Thoracic aorta (tissue), 2 donors: Measurements from ENCODE around the gene GNAL. TPM values are rescaled to one million over a fixed set of nuclear protein-coding genes. Genes with fewer than 3 reads are reported as not detected.

Experiments
- ATAC-seq: fragments of 150-250 bp; one replicate; pipeline ENCODE4 v1.8.0; 2017; ENCODE audit warnings: low read depth; ENCODE audit not compliant: insufficient number of reproducible peaks, low FRiP score
- DNase-seq: peaks from one replicate; pipeline ENCODE4 v3.0.0-alpha.2; 2020; ENCODE audit warnings: low spot score
- H3K27ac ChIP-seq, 2 donors: fragments of 200-600 bp; sonication (generic); 1 replicate in 1 of 2; 2 replicates in 1 of 2; pipeline ENCODE4 v1.5.1; 2016; ENCODE audit warnings: mild to moderate bottlenecking in 2 of 2, moderate library complexity in 2 of 2
- H3K27me3 ChIP-seq: fragments of 200-600 bp; sonication (generic); replicated peaks from 2 replicates; pipeline ENCODE4 v1.6.0; 2016; ENCODE audit warnings: mild to moderate bottlenecking; ENCODE audit not compliant: insufficient read depth
- H3K36me3 ChIP-seq: fragments of 200-600 bp; sonication (generic); one replicate; pipeline ENCODE4 v1.5.1; 2016
- H3K4me1 ChIP-seq, 2 donors: fragments of 200-600 bp; sonication (generic); 1 replicate in 1 of 2; 2 replicates in 1 of 2; pipeline versions ENCODE4 v1.5.1 to v1.6.0; 2016; ENCODE audit warnings: low read depth in 2 of 2, mild to moderate bottlenecking in 1 of 2; ENCODE audit not compliant: control insufficient read depth in 1 of 2
- H3K4me3 ChIP-seq: fragments of 200-600 bp; sonication (generic); 2 replicates; pipeline ENCODE4 v1.5.1; 2016; ENCODE audit warnings: mild to moderate bottlenecking
- H3K9me3 ChIP-seq: fragments of 200-600 bp; sonication (generic); 2 replicates; pipeline ENCODE4 v1.5.1; 2016
- CTCF ChIP-seq: fragments of 200-600 bp; sonication (generic); IDR thresholded peaks from one replicate; pipeline ENCODE4 v1.5.1; 2019; ENCODE audit warnings: antibody characterized with exemption
- total RNA-seq, 2 donors: library from RNA; depleted of rRNA; stranded (reverse); fragments of >200 nt; gene quantifications; one replicate each; pipeline versions ENCODE4 v1.1.0 to v1.2.3, GENCODE V29; 2016

GNAL gene
- total RNA-seq, 2 donors from 2014 or later: 4.2 to 20.4 TPM

GRCh38 chr18:11665146-11665545 is 23.9 kb upstream of the GNAL start:
- Histone ChIP-seq H3K4me1 (peaks cover 0 to 8% of the 10 kb centered on the region in 2 donors), H3K9me3 (no peaks in the 10 kb centered on the region), H3K36me3 (no peaks in the 10 kb centered on the region), H3K4me3 (no peak overlapping the region), H3K27ac (no peak overlapping the region), H3K27me3 (no peaks in the 10 kb centered on the region)
- TF ChIP-seq CTCF: no peak
- DNase-seq: no peak
- ATAC-seq: no peak

- no peaks in the 10 kb centered on the region for H3K27me3 ChIP-seq
- no peak for TF ChIP-seq CTCF
- DNase-seq (no peak), ATAC-seq (no peak)
- H3K27ac ChIP-seq: no peak overlapping the region
- H3K36me3 ChIP-seq: no peaks in the 10 kb centered on the region
- H3K4me1 ChIP-seq: peaks cover 0 to 8% of the 10 kb centered on the region in 2 donors
- H3K4me3 ChIP-seq: no peak overlapping the region
- H3K9me3 ChIP-seq: no peaks in the 10 kb centered on the region
Measured at GRCh38 chr18:11665587-11665986, 23.5 kb upstream of the GNAL start.

GRCh38 chr18:11666176-11666575 is 22.9 kb upstream of the GNAL start:
- no peak for ATAC-seq

GRCh38 chr18:11666831-11667230 is 22.2 kb upstream of the GNAL start:
- H3K9me3 ChIP-seq: no peaks in the 10 kb centered on the region
- H3K27ac ChIP-seq: no peak overlapping the region
- H3K36me3 ChIP-seq: no peaks in the 10 kb centered on the region
- DNase-seq (no peak), ATAC-seq (no peak)
- peaks cover 0 to 8% of the 10 kb centered on the region in 2 donors for H3K4me1 ChIP-seq
- H3K4me3 ChIP-seq: no peak overlapping the region
- H3K27me3 ChIP-seq: no peaks in the 10 kb centered on the region
- TF ChIP-seq CTCF: no peak

More at GRCh38 chr18:11666176-11666575, 22.9 kb upstream of the GNAL start:
- H3K4me3 ChIP-seq: no peak overlapping the region
- TF ChIP-seq CTCF: no peak
- no peaks in the 10 kb centered on the region for H3K9me3 ChIP-seq
- H3K36me3 ChIP-seq: no peaks in the 10 kb centered on the region
- no peaks in the 10 kb centered on the region for H3K27me3 ChIP-seq
- peaks cover 0 to 8% of the 10 kb centered on the region in 2 donors for H3K4me1 ChIP-seq
- H3K27ac ChIP-seq: no peak overlapping the region
- DNase-seq: no peak

- ATAC-seq: no peak
- peaks cover 0 to 8% of the 10 kb centered on the region in 2 donors for H3K4me1 ChIP-seq
- no peaks in the 10 kb centered on the region for H3K36me3 ChIP-seq
- no peak for DNase-seq
- H3K27me3 ChIP-seq: no peaks in the 10 kb centered on the region
- H3K4me3 ChIP-seq: no peak overlapping the region
- TF ChIP-seq CTCF: no peak
- no peaks in the 10 kb centered on the region for H3K9me3 ChIP-seq
- H3K27ac ChIP-seq: no peak overlapping the region
Measured at GRCh38 chr18:11667578-11667977, 21.5 kb upstream of the GNAL start.
